Calu3 (cell line): ENCODE data around the gene COX18. TPM values are rescaled to one million over a fixed set of nuclear protein-coding genes. Genes with fewer than 3 reads are reported as not detected.

ENCODE experiments used
- BruUV-seq: library from RNA; stranded (reverse); fragments of 400-500 nt; replicated peaks from 2 replicates; lab custom pipeline; 2021; lab: Mats Ljungman, UMichigan
- CTCF ChIA-PET: fragments of 300-600 bp; sonication (Branson Sonifier 250); formaldehyde crosslinking; loops from one replicate; lab custom pipeline; 2022; ENCODE audit warnings: antibody characterized with exemption; lab: Charles Lee
- DNase-seq: peaks from one replicate; pipeline ENCODE4 v3.0.0; 2022
- H3K27ac Mint-ChIP-seq: one replicate; pipeline ENCODE4 v1.8.0; 2022; ENCODE audit warnings: mixed read lengths; ENCODE audit not compliant: unreplicated experiment
- H3K27me3 Mint-ChIP-seq: one replicate; pipeline ENCODE4 v1.8.0; 2022; ENCODE audit warnings: mixed read lengths; ENCODE audit not compliant: unreplicated experiment
- H3K36me3 Mint-ChIP-seq: one replicate; pipeline ENCODE4 v1.8.0; 2022; ENCODE audit warnings: mild to moderate bottlenecking, moderate library complexity, mixed read lengths; ENCODE audit not compliant: insufficient read depth, unreplicated experiment
- H3K4me1 Mint-ChIP-seq: one replicate; pipeline ENCODE4 v1.8.0; 2022; ENCODE audit warnings: mild to moderate bottlenecking, low read depth, mixed read lengths; ENCODE audit not compliant: unreplicated experiment
- H3K4me3 Mint-ChIP-seq: one replicate; pipeline ENCODE4 v1.8.0; 2022; ENCODE audit warnings: mild to moderate bottlenecking, low read depth, moderate library complexity, mixed read lengths; ENCODE audit not compliant: unreplicated experiment
- H3K9me3 Mint-ChIP-seq: one replicate; pipeline ENCODE4 v1.8.0; 2022; ENCODE audit warnings: low read depth, mixed read lengths; ENCODE audit not compliant: unreplicated experiment
- CTCF ChIP-seq: fragments of 200-600 bp; IDR thresholded peaks from one replicate; pipeline ENCODE4 v1.8.0; 2022; ENCODE audit warnings: antibody characterized with exemption; ENCODE audit not compliant: unreplicated experiment
- intact Hi-C: fragments of 100-400 bp; cut with micrococcal nuclease; formaldehyde crosslinking; loops from one replicate; pipeline ENCODE4 v1.10.0; 2022; ENCODE audit not compliant: unreplicated experiment
- total RNA-seq: library from RNA; stranded (reverse); gene quantifications from 2 replicates; pipeline ENCODE4 v1.2.3, GENCODE V29; 2022

COX18 gene
- total RNA-seq, 1 experiment from 2014 or later, result 8.8 TPM

GRCh38 chr4:73090738-73091137 is 21.2 kb upstream of the COX18 start:
- no peak for TF ChIP-seq CTCF
- H3K36me3 Mint-ChIP-seq, result peaks cover 20% of the 10 kb centered on the region
- BruUV-seq, result no TSS peak
- H3K4me1 Mint-ChIP-seq, result no peaks in the 10 kb centered on the region
- DNase-seq, result no peak
- CTCF ChIA-PET, result no interaction called here
- no peaks in the 10 kb centered on the region for H3K27me3 Mint-ChIP-seq
- no peak overlapping the region for H3K4me3 Mint-ChIP-seq
- intact Hi-C loops, result no loop called here
- H3K9me3 Mint-ChIP-seq, result no peaks in the 10 kb centered on the region
- no peak overlapping the region for H3K27ac Mint-ChIP-seq

- no TSS peak for BruUV-seq
- H3K27me3 Mint-ChIP-seq, result no peaks in the 10 kb centered on the region
- intact Hi-C loops, result no loop called here
- no peaks in the 10 kb centered on the region for H3K9me3 Mint-ChIP-seq
- peak overlapping the region; percentile 17 for H3K27ac Mint-ChIP-seq
- CTCF ChIA-PET, result no interaction called here
- H3K4me3 Mint-ChIP-seq, result no peak overlapping the region
- H3K36me3 Mint-ChIP-seq, result peaks cover 24% of the 10 kb centered on the region
- TF ChIP-seq CTCF, result no peak
- no peak for DNase-seq
- H3K4me1 Mint-ChIP-seq, result no peaks in the 10 kb centered on the region
Measured at GRCh38 chr4:73087871-73088270, 18.4 kb upstream of the COX18 start.

- no peak for DNase-seq
- CTCF ChIA-PET, result no interaction called here
- Mint-ChIP-seq H3K4me1 (no peaks in the 10 kb centered on the region), H3K4me3 (no peak overlapping the region), H3K27me3 (no peaks in the 10 kb centered on the region), H3K9me3 (no peaks in the 10 kb centered on the region), H3K36me3 (peaks cover 18% of the 10 kb centered on the region), H3K27ac (no peak overlapping the region)
- no peak for TF ChIP-seq CTCF
- BruUV-seq, result no TSS peak
- intact Hi-C loops, result no loop called here
Measured at GRCh38 chr4:73086095-73086868, 16.8 kb upstream of the COX18 start.

- no TSS peak for BruUV-seq
- Mint-ChIP-seq H3K4me3 (no peak overlapping the region), H3K4me1 (no peaks in the 10 kb centered on the region), H3K36me3 (peaks cover 11% of the 10 kb centered on the region), H3K27me3 (no peaks in the 10 kb centered on the region), H3K27ac (no peak overlapping the region), H3K9me3 (no peaks in the 10 kb centered on the region)
- CTCF ChIA-PET, result no interaction called here
- TF ChIP-seq CTCF, result no peak
- no peak for DNase-seq
- intact Hi-C loops, result no loop called here
Measured at GRCh38 chr4:73080789-73081188, 11.3 kb upstream of the COX18 start.
